CD4-positive, alpha-beta T cell treated with Interleukin-17A for 4 hours (primary cell): ENCODE data around the gene EXT2.

Experiments used
- DNase-seq: peaks from one replicate; pipeline ENCODE4 v3.0.0-alpha.2; 2020; ENCODE audit warnings: mixed read lengths

The EXT2 gene

GRCh38 chr11:44208976-44209603, 113.6 kb downstream of the EXT2 start:
- no peak for DNase-seq

GRCh38 chr11:44212128-44212527, 116.7 kb downstream of the EXT2 start:
- DNase-seq: no peak

- no peak for DNase-seq
These were observed 117.7 kb downstream of the EXT2 start for GRCh38 chr11:44213148-44213547.

DNA sequence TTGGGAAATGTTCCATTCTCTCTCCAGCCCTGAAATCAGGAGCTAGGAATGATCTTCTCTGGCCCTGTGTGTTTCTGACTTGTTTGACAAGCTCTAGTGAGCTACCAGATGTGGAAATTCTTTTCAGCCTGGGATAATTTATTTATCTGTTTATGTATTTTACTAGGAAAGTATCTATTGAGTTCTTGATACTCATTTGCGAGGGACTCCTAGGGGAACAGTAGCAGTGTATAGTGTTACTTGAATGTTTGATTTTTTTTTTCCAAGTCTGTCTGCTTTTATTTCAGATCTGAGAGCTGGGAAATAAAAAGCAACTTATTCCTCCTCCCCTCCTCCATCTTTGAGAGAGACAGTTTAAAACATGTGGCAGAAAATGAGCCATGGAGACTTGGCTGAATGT, 122.0 kb downstream of the EXT2 start:
- DNase-seq: no peak

- no peak for DNase-seq
These were observed 124.6 kb downstream of the EXT2 start for GRCh38 chr11:44219830-44220796.

DNA sequence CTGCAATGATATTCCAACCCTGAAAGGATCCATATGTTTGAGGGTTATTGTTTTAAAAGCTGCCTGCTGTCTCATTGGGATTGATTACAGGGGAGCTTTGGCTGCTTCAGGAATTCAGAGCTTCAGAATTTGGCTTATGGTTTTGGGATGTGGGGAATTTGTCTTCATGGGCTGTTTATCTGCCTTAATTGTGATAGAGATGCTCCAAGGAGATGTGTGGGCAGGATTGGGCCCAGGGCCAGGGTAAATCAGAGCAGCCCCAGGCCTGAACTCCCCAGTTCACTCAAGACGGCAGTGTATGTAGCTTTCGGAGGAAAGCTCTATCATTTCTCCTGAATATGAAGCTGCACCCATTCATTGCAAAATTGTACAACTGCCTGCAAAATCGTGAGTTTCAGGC, 126.0 kb downstream of the EXT2 start:
- no peak for DNase-seq

- no peak for DNase-seq
These were observed 126.5 kb downstream of the EXT2 start for GRCh38 chr11:44221992-44222391.

DNA sequence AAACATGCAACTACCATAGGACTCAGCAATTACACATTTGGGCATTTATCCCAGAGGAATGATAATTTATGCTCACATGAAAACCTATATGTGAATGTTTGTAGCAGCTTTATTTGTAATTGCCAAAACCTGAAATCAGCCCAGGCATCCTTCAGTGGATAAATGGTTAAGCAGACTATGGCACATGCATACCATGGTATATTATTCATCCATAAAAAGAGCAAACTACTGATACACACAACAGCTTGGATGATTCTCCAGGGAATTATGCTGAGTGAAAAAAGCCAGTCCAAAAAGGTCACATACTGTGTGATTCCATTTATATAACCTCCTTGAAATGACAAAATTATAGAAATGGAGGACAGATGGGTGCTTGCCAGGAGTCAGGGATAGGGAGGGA, 127.8 kb downstream of the EXT2 start:
- DNase-seq: no peak

- DNase-seq: no peak
These were observed 129.5 kb downstream of the EXT2 start for GRCh38 chr11:44224867-44225501.

DNA sequence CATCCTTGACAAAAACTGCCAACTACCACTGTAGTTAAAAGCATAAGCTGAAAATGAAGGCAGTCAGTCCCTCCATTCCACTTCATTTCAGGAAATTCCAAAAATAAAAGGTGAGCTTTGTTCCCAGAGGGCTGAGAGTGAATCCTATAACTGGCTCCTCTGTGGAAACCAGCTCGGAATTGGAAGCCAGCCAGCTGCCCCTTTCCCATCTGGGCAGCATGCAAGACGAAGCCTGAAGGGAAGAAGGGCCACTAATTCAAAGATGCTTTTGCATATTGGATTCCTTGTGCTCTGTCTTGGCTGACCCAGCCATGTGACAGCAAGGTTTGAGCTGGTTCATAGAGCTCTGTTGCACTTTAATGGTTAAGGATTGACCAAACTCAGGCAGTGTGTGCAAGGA, 131.0 kb downstream of the EXT2 start:
- no peak for DNase-seq

DNA sequence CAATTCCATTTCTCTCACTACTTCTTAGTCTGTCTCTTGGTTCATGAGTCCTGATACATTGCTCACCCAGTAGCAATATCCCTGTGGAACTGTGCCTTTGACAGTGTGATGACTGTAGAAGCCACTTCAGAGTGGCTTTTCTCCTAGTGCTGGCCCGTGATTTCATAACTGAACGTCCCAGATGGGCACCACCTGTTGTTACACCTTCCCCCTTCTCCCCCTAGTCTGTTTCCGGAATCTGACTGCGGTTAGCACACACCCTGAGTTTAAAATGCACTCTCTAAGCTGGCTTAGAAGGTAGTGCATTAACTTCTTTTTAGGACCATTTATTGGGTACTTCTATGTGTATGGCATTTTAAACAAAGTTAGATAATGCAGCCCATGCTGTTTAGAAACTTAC, 131.5 kb downstream of the EXT2 start:
- no peak for DNase-seq

- DNase-seq: no peak
These were observed 132.9 kb downstream of the EXT2 start for GRCh38 chr11:44228379-44228778.

DNA sequence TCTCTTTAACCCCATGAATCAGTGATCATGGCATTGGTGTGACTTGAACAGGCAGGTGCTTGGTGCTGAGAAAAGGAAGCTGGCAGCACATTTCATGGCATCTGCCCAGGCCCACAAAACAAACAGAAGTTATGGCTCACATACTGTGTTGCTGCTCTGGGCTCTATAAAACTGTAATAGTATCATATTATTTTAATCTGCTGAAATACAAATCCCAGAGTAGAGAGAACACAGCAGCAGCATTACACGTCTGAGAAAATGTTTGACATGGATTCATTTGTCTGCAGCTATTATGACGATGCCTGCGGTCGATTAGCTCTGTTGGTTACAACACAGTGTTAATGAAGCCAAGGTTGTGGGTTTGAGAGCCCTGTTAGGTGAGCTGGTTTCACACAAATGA, 133.6 kb downstream of the EXT2 start:
- no peak for DNase-seq

GRCh38 chr11:44229624-44230023, 134.1 kb downstream of the EXT2 start:
- no peak for DNase-seq

DNA sequence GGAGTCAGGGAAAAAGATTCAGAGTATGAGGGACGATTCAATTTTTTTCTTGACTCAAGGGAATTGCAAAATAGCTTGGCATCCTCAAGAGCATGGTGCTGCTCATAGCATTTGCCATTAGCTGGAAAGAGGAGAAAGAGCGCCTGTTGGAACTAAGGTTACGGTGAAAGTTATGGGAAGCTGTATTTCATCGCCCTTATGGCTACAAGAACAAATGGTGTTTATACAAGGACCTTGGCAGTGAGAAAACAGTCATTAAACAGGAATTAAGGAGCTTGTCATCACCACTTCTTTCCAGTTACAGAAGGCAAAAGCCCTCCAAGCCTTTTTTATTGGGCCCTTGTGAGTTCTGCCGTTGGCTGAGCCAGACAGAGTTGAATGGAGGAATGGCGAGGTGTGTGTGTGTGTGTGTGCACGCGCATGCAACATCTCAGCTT, 140.3 kb downstream of the EXT2 start:
- no peak for DNase-seq

DNA sequence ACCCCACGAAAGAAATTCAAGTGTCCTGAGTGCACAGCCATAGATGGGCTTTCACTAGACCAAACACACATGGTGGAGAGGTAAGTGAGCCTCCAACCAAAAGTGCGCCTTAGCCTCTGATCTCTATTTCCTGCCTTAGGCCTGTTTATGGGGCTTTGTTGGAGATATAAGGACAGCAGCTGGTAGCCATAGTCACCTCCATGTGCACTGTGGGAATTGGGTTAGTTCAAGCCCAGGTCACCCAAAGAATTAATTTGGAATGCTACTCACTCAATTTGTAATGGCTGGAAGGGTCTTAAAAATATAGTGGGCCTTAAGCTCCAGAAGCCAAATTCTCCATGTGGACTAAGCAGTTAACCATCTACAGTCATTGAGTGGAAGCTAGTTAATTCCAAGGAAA, 140.8 kb downstream of the EXT2 start:
- no peak for DNase-seq

- DNase-seq: no peak
These were observed 141.7 kb downstream of the EXT2 start for GRCh38 chr11:44237156-44237555.

DNA sequence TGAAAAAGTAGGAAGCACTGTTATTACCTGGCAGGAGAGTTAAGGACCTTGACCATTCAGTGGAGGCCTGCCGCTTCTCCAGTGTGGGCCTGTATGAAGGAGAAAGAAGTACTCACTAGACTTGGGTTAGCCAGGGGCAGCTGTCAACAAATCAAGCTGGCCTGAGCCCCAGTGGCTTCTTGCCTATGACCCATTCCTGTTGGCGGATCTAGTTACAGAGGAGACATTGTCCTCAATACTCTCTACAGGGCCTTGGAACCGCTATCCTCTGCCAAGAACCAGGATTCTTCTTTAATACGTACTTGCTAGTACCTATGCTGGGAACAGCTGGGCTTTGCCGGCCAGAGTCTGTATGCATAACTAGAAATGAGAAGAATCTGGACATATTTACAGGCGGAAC, 146.4 kb downstream of the EXT2 start:
- no peak for DNase-seq

- DNase-seq: no peak
These were observed 147.6 kb downstream of the EXT2 start for GRCh38 chr11:44243086-44243485.

- DNase-seq: no peak
These were observed 148.3 kb downstream of the EXT2 start for GRCh38 chr11:44243595-44244343.

- DNase-seq: no peak
These were observed 149.3 kb downstream of the EXT2 start for GRCh38 chr11:44244639-44245310.

- DNase-seq: no peak
These were observed 151.2 kb downstream of the EXT2 start for GRCh38 chr11:44246726-44247125.
